Prostate gland (tissue), 2 donors: Measurements from ENCODE around the gene TMA7B. TPM values are rescaled to one million over a fixed set of nuclear protein-coding genes. Genes with fewer than 3 reads are reported as not detected.
"Not testable (repeated sequence)": the region's sequence is repeated elsewhere in the genome, so short reads cannot be mapped to it uniquely, and the experiment has no call there.

ENCODE experiments used
- DNase-seq: peaks from one replicate; pipeline ENCODE4 v3.0.0-alpha.2; 2019; ENCODE audit warnings: low spot score
- H3K27ac ChIP-seq, 2 donors: fragments of 200-600 bp; sonication (generic); 2 replicates each; pipeline ENCODE4 v1.5.1; 2017 to 2019
- H3K27me3 ChIP-seq: fragments of 200-600 bp; sonication (generic); replicated peaks from 2 replicates; pipeline ENCODE4 v1.5.1; 2019; ENCODE audit not compliant: insufficient read depth
- H3K36me3 ChIP-seq, 2 donors: fragments of 200-600 bp; sonication (generic); 1 replicate in 1 of 2; 2 replicates in 1 of 2; pipeline versions ENCODE4 v1.5.1 to v1.8.1; 2017 to 2019
- H3K4me1 ChIP-seq: fragments of 200-600 bp; sonication (generic); replicated peaks from 2 replicates; pipeline ENCODE4 v1.5.1; 2019
- H3K4me3 ChIP-seq, 2 donors: fragments of 200-600 bp; sonication (generic); 2 replicates each; pipeline ENCODE4 v1.5.1; 2017 to 2019
- H3K9me3 ChIP-seq: fragments of 200-600 bp; sonication (generic); 2 replicates; pipeline ENCODE4 v1.5.1; 2017
- CTCF ChIP-seq, 4 experiments: fragments of 200-600 bp in 2 of 4; fragments of 450-650 bp in 2 of 4; sonication (generic) in 2 of 4; IDR thresholded peaks; 1 replicate in 3 of 4; 2 replicates in 1 of 4; pipeline ENCODE4 v1.5.1; 2016 to 2019; ENCODE audit warnings: antibody characterized with exemption in 4 of 4, mild to moderate bottlenecking in 2 of 4, moderate library complexity in 2 of 4
- POLR2A ChIP-seq: fragments of 450-650 bp; IDR thresholded peaks from one replicate; pipeline ENCODE4 v1.6.1; 2016; ENCODE audit warnings: antibody characterized with exemption, mild to moderate bottlenecking
- POLR2AphosphoS5 ChIP-seq: sonication (generic); formaldehyde crosslinking; IDR thresholded peaks from one replicate; pipeline ENCODE4 v1.6.1; 2017; ENCODE audit warnings: antibody characterized with exemption
- WGBS: methylation state at CpG from one replicate; pipeline ENCODE4 v1.1.5; 2018; 5-methylcytosine and 5-hydroxymethylcytosine counted together
- intact Hi-C: fragments of 100-400 bp; cut with DNase I; formaldehyde crosslinking; loops from one replicate; pipeline ENCODE4 v1.14.2; 2022
- total RNA-seq, 2 donors: library from RNA; depleted of rRNA; stranded (reverse); fragments of >200 nt; gene quantifications; one replicate each; pipeline ENCODE4 v1.1.0, GENCODE V29; 2016

TMA7B gene
- total RNA-seq, 2 donors from 2014 or later: not detected

- no peaks in the 10 kb centered on the region for H3K36me3 ChIP-seq
- no peak overlapping the region for H3K27ac ChIP-seq
- 64% methylated on average over 8 of the region's 8 CpGs for WGBS
- H3K4me1 ChIP-seq: no peaks in the 10 kb centered on the region
- H3K27me3 ChIP-seq: no peaks in the 10 kb centered on the region
- H3K9me3 ChIP-seq: no peaks in the 10 kb centered on the region
- DNase-seq: peak; percentile 40
- intact Hi-C loops: no loop called here
- H3K4me3 ChIP-seq: no peak overlapping the region
- no peak for TF ChIP-seq CTCF (IDR thresholded peaks at IDR 0.05)
- TF ChIP-seq POLR2A: no peak
- peak; percentile 53 for TF ChIP-seq POLR2AphosphoS5
These were observed 13.5 kb upstream of the TMA7B start for GRCh38 chr22:39946503-39947219.

- H3K36me3 ChIP-seq: no peaks in the 10 kb centered on the region
- DNase-seq: no peak
- TF ChIP-seq POLR2AphosphoS5 (no peak), CTCF (IDR thresholded peaks at IDR 0.05) (no peak), POLR2A (no peak)
- H3K4me3 ChIP-seq: no peak overlapping the region
- H3K27ac ChIP-seq: no peak overlapping the region
- no peaks in the 10 kb centered on the region for H3K27me3 ChIP-seq
- WGBS: 78% methylated on average over 8 of the region's 8 CpGs
- intact Hi-C loops: no loop called here
- no peaks in the 10 kb centered on the region for H3K4me1 ChIP-seq
- H3K9me3 ChIP-seq: no peaks in the 10 kb centered on the region
These were observed 12.7 kb upstream of the TMA7B start for GRCh38 chr22:39947220-39948216.

- no peak for TF ChIP-seq CTCF (IDR thresholded peaks at IDR 0.05)
- no peak for TF ChIP-seq POLR2A
- TF ChIP-seq POLR2AphosphoS5: no peak
- WGBS: 79% methylated on average over 8 of the region's 8 CpGs
- H3K27ac ChIP-seq: no peak overlapping the region
- DNase-seq: no peak
- no peaks in the 10 kb centered on the region for H3K9me3 ChIP-seq
- intact Hi-C loops: no loop called here
- no peaks in the 10 kb centered on the region for H3K27me3 ChIP-seq
- no peaks in the 10 kb centered on the region for H3K4me1 ChIP-seq
- H3K36me3 ChIP-seq: no peaks in the 10 kb centered on the region
- no peak overlapping the region for H3K4me3 ChIP-seq
These were observed 10.0 kb upstream of the TMA7B start for GRCh38 chr22:39949964-39950737.

- DNase-seq, H3K4me1 ChIP-seq, H3K27ac ChIP-seq, H3K9me3 ChIP-seq, intact Hi-C loops, H3K36me3 ChIP-seq, H3K27me3 ChIP-seq, H3K4me3 ChIP-seq: not testable (repeated sequence)
- 74% methylated on average over 11 of the region's 11 CpGs for WGBS
These were observed 8.4 kb upstream of the TMA7B start for GRCh38 chr22:39951603-39952293.
